Measurements from ENCODE around the gene FNTB.

Gene FNTB

DNA sequence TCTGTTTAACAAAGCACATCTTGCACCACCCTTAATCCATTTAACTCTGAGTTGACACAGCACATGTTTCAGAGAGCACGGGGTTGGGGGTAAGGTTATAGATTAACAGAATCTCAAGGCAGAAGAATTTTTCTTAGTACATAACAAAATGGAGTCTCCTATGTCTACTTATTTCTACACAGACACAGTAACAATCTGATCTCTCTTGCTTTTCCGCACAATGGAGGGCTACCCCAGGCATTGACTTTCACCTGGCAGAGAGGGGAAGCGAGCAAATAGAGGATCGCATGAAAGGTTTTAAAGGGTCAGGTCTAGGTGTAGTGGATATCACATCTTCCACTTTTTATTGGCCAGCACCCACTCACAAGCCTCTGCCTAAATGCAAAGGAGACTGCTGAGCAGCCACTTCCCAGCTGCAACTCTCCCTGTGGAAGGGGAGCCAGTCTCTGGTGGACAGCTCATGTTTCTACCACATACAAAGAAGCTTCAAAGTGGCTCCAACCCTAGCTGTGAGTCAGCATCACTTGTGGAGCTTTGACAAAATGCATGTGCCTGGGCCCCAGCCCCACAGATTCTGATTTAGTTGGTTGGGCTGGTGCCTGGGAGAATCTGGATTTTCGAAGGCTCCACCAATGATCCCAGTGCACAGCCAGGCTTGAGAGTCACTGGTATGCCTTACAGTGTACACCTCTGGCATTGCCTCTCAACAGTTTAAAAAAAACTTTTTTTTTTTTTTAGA, 7.2 kb upstream of the FNTB start:
- no peak overlapping the region for H3K4me3 ChIP-seq (ENCODE audit: low read length in 2 of 2)
- peaks cover 2 to 3% of the 10 kb centered on the region in 2 donors for H3K4me1 ChIP-seq (ENCODE audit: control insufficient read depth in 2 of 2, insufficient read depth in 2 of 2, low read length in 2 of 2)
- no peaks in the 10 kb centered on the region for H3K36me3 ChIP-seq (ENCODE audit: control insufficient read depth in 2 of 2, insufficient read depth in 2 of 2, low read length in 2 of 2)
- H3K27ac ChIP-seq (ENCODE audit: low read depth in 2 of 2, low read length in 2 of 2) = no peak overlapping the region
- H3K9ac ChIP-seq (ENCODE audit: low read depth in 1 of 2, low read length in 2 of 2) = no peak overlapping the region
- H3K9me3 ChIP-seq (ENCODE audit: control insufficient read depth in 2 of 2, low read length in 2 of 2) = no peaks in the 10 kb centered on the region
- H3K27me3 ChIP-seq (ENCODE audit: control insufficient read depth in 2 of 2, insufficient read depth in 2 of 2, low read length in 2 of 2) = no peaks in the 10 kb centered on the region

- Histone ChIP-seq H3K27me3 (ENCODE audit: control insufficient read depth in 2 of 2, insufficient read depth in 2 of 2, low read length in 2 of 2) (no peaks in the 10 kb centered on the region), H3K9me3 (ENCODE audit: control insufficient read depth in 2 of 2, low read length in 2 of 2) (no peaks in the 10 kb centered on the region), H3K4me3 (ENCODE audit: low read length in 2 of 2) (peak overlapping the region in 1 of 2 donors; percentile 32), H3K27ac (ENCODE audit: low read depth in 2 of 2, low read length in 2 of 2) (no peak overlapping the region), H3K9ac (ENCODE audit: low read depth in 1 of 2, low read length in 2 of 2) (peak overlapping the region in 1 of 2 donors; percentile 47), H3K4me1 (ENCODE audit: control insufficient read depth in 2 of 2, insufficient read depth in 2 of 2, low read length in 2 of 2) (peaks cover 9 to 15% of the 10 kb centered on the region in 2 donors), H3K36me3 (ENCODE audit: control insufficient read depth in 2 of 2, insufficient read depth in 2 of 2, low read length in 2 of 2) (no peaks in the 10 kb centered on the region)
Measured at GRCh38 chr14:64983439-64984310, 3.0 kb upstream of the FNTB start.

DNA sequence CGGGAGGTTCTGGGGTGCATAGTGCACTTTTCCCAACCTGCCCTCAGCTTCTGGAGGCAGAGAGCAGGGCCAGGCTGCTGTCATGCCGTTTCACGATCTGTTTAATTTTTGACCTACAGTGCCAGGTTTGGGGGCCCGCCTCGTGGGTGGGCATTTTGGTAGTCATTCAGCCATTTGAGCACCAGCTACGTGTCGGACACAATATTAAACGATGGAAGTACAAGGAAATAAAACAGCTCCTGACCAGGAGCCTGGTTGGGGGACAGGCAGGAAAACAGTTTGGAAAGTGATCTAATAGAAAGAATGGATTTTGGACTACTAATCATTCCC, 708 bp downstream of the FNTB start:
- H3K4me1 ChIP-seq (ENCODE audit: control insufficient read depth in 2 of 2, insufficient read depth in 2 of 2, low read length in 2 of 2) = peaks cover 9 to 15% of the 10 kb centered on the region in 2 donors
- H3K27me3 ChIP-seq (ENCODE audit: control insufficient read depth in 2 of 2, insufficient read depth in 2 of 2, low read length in 2 of 2) = no peaks in the 10 kb centered on the region
- H3K27ac ChIP-seq (ENCODE audit: low read depth in 2 of 2, low read length in 2 of 2) = peak overlapping the region; percentile 93 to 95
- no peaks in the 10 kb centered on the region for H3K9me3 ChIP-seq (ENCODE audit: control insufficient read depth in 2 of 2, low read length in 2 of 2)
- H3K4me3 ChIP-seq (ENCODE audit: low read length in 2 of 2) = peak overlapping the region; percentile 97 to 100
- H3K36me3 ChIP-seq (ENCODE audit: control insufficient read depth in 2 of 2, insufficient read depth in 2 of 2, low read length in 2 of 2) = no peaks in the 10 kb centered on the region
- peak overlapping the region; percentile 87 to 98 for H3K9ac ChIP-seq (ENCODE audit: low read depth in 1 of 2, low read length in 2 of 2)

GRCh38 chr14:64990296-64990695, 3.6 kb downstream of the FNTB start:
- no peaks in the 10 kb centered on the region for H3K36me3 ChIP-seq (ENCODE audit: control insufficient read depth in 2 of 2, insufficient read depth in 2 of 2, low read length in 2 of 2)
- no peak overlapping the region for H3K9ac ChIP-seq (ENCODE audit: low read depth in 1 of 2, low read length in 2 of 2)
- no peaks in the 10 kb centered on the region for H3K27me3 ChIP-seq (ENCODE audit: control insufficient read depth in 2 of 2, insufficient read depth in 2 of 2, low read length in 2 of 2)
- H3K9me3 ChIP-seq (ENCODE audit: control insufficient read depth in 2 of 2, low read length in 2 of 2) = no peaks in the 10 kb centered on the region
- H3K4me1 ChIP-seq (ENCODE audit: control insufficient read depth in 2 of 2, insufficient read depth in 2 of 2, low read length in 2 of 2) = peaks cover 6 to 14% of the 10 kb centered on the region in 2 donors
- no peak overlapping the region for H3K4me3 ChIP-seq (ENCODE audit: low read length in 2 of 2)
- H3K27ac ChIP-seq (ENCODE audit: low read depth in 2 of 2, low read length in 2 of 2) = no peak overlapping the region

- H3K4me3 ChIP-seq (ENCODE audit: low read length in 2 of 2) = no peak overlapping the region
- H3K9me3 ChIP-seq (ENCODE audit: control insufficient read depth in 2 of 2, low read length in 2 of 2) = no peaks in the 10 kb centered on the region
- H3K36me3 ChIP-seq (ENCODE audit: control insufficient read depth in 2 of 2, insufficient read depth in 2 of 2, low read length in 2 of 2) = no peaks in the 10 kb centered on the region
- H3K27ac ChIP-seq (ENCODE audit: low read depth in 2 of 2, low read length in 2 of 2) = no peak overlapping the region
- peaks cover 6 to 14% of the 10 kb centered on the region in 2 donors for H3K4me1 ChIP-seq (ENCODE audit: control insufficient read depth in 2 of 2, insufficient read depth in 2 of 2, low read length in 2 of 2)
- H3K27me3 ChIP-seq (ENCODE audit: control insufficient read depth in 2 of 2, insufficient read depth in 2 of 2, low read length in 2 of 2) = no peaks in the 10 kb centered on the region
- H3K9ac ChIP-seq (ENCODE audit: low read depth in 1 of 2, low read length in 2 of 2) = no peak overlapping the region
Measured at GRCh38 chr14:64990939-64991338, 4.2 kb downstream of the FNTB start.

- Histone ChIP-seq H3K27ac (ENCODE audit: low read depth in 2 of 2, low read length in 2 of 2) (no peak overlapping the region), H3K9ac (ENCODE audit: low read depth in 1 of 2, low read length in 2 of 2) (no peak overlapping the region), H3K27me3 (ENCODE audit: control insufficient read depth in 2 of 2, insufficient read depth in 2 of 2, low read length in 2 of 2) (no peaks in the 10 kb centered on the region), H3K4me3 (ENCODE audit: low read length in 2 of 2) (no peak overlapping the region), H3K9me3 (ENCODE audit: control insufficient read depth in 2 of 2, low read length in 2 of 2) (no peaks in the 10 kb centered on the region), H3K36me3 (ENCODE audit: control insufficient read depth in 2 of 2, insufficient read depth in 2 of 2, low read length in 2 of 2) (no peaks in the 10 kb centered on the region), H3K4me1 (ENCODE audit: control insufficient read depth in 2 of 2, insufficient read depth in 2 of 2, low read length in 2 of 2) (peaks cover 0 to 6% of the 10 kb centered on the region in 2 donors)
Measured at GRCh38 chr14:64992328-64992885, 5.7 kb downstream of the FNTB start.

DNA sequence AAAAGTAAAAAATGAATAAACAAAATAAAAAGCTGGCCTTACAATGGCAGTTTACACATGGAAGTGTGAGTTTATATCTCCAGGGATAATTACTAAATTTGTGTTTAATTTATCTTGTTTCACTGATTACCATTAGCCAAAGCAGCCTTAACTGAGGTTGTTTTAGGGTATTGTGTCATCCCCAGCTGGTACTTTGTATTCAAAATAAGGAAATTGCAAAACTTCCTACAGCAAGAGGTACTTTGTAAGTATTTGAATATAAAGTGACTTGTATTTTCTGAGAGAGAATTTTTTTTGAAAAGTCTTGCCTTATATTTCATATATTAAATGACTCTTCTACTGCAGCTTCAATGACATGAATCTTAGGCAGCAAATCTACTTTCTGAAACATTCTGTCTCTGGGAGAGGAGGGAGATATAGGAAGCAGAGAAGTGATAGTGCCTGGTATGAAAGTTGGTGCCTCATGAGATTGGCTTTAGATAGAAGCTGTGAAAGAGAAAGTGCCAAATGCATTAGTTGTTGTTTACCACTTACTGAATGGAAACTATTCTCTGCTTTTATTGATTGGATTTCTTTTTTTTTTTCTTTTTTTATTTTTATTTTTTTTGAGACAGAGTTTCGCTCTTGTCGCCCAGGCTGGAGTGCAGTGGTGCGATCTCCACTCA, 6.7 kb downstream of the FNTB start:
- Histone ChIP-seq H3K27ac (ENCODE audit: low read depth in 2 of 2, low read length in 2 of 2) (no peak overlapping the region), H3K9me3 (ENCODE audit: control insufficient read depth in 2 of 2, low read length in 2 of 2) (no peaks in the 10 kb centered on the region), H3K4me1 (ENCODE audit: control insufficient read depth in 2 of 2, insufficient read depth in 2 of 2, low read length in 2 of 2) (peaks cover 0 to 2% of the 10 kb centered on the region in 2 donors), H3K27me3 (ENCODE audit: control insufficient read depth in 2 of 2, insufficient read depth in 2 of 2, low read length in 2 of 2) (no peaks in the 10 kb centered on the region), H3K36me3 (ENCODE audit: control insufficient read depth in 2 of 2, insufficient read depth in 2 of 2, low read length in 2 of 2) (no peaks in the 10 kb centered on the region), H3K9ac (ENCODE audit: low read depth in 1 of 2, low read length in 2 of 2) (no peak overlapping the region), H3K4me3 (ENCODE audit: low read length in 2 of 2) (no peak overlapping the region)

DNA sequence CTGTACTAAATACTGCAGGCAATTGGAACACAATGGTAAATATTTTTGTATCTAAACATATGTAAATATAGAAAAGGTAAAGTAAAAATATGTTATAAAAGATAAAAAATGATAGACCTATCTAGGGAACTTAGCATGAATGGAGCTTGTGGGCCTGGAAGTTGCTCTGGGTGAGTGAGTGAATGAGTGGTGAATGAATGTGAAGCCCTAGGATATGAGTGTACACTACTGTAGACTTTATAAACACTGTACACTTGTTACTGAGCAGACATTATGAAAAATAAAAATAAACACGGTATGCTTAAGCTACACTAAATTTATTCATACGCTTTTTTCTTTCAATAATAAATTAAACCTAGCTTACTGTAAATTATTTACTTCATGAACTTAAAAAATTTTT, 7.8 kb downstream of the FNTB start:
- Histone ChIP-seq H3K27ac (ENCODE audit: low read depth in 2 of 2, low read length in 2 of 2) (no peak overlapping the region), H3K36me3 (ENCODE audit: control insufficient read depth in 2 of 2, insufficient read depth in 2 of 2, low read length in 2 of 2) (no peaks in the 10 kb centered on the region), H3K9ac (ENCODE audit: low read depth in 1 of 2, low read length in 2 of 2) (peak overlapping the region in 1 of 2 donors; percentile 14), H3K4me3 (ENCODE audit: low read length in 2 of 2) (no peak overlapping the region), H3K4me1 (ENCODE audit: control insufficient read depth in 2 of 2, insufficient read depth in 2 of 2, low read length in 2 of 2) (peaks cover 0 to 2% of the 10 kb centered on the region in 2 donors), H3K27me3 (ENCODE audit: control insufficient read depth in 2 of 2, insufficient read depth in 2 of 2, low read length in 2 of 2) (no peaks in the 10 kb centered on the region), H3K9me3 (ENCODE audit: control insufficient read depth in 2 of 2, low read length in 2 of 2) (no peaks in the 10 kb centered on the region)

GRCh38 chr14:64995291-64995690, 8.6 kb downstream of the FNTB start:
- Histone ChIP-seq H3K27me3 (ENCODE audit: control insufficient read depth in 2 of 2, insufficient read depth in 2 of 2, low read length in 2 of 2) (no peaks in the 10 kb centered on the region), H3K27ac (ENCODE audit: low read depth in 2 of 2, low read length in 2 of 2) (no peak overlapping the region), H3K9ac (ENCODE audit: low read depth in 1 of 2, low read length in 2 of 2) (no peak overlapping the region), H3K36me3 (ENCODE audit: control insufficient read depth in 2 of 2, insufficient read depth in 2 of 2, low read length in 2 of 2) (no peaks in the 10 kb centered on the region), H3K9me3 (ENCODE audit: control insufficient read depth in 2 of 2, low read length in 2 of 2) (no peaks in the 10 kb centered on the region), H3K4me1 (ENCODE audit: control insufficient read depth in 2 of 2, insufficient read depth in 2 of 2, low read length in 2 of 2) (peaks cover 0 to 2% of the 10 kb centered on the region in 2 donors), H3K4me3 (ENCODE audit: low read length in 2 of 2) (no peak overlapping the region)
